HL-60 (cell line): ENCODE measurements around the gene TPPP.

Experiments
- DNase-seq, 2 experiments: peaks; one replicate each; pipeline ENCODE4 v3.0.0-alpha.2; 2010 to 2020; ENCODE audit warnings: low read depth in 1 of 2, low spot score in 1 of 2
- H3K27ac ChIP-seq: fragments of 250-450 bp; sonication (Bioruptor Pico); replicated peaks from 2 replicates; pipeline ENCODE4 v1.5.1; 2020; ENCODE audit warnings: mild to moderate bottlenecking, moderate library complexity
- H3K27me3 ChIP-seq: fragments of 250-450 bp; sonication (Bioruptor Pico); 2 replicates; pipeline ENCODE4 v1.5.1; 2021; ENCODE audit warnings: mild to moderate bottlenecking, moderate library complexity; ENCODE audit not compliant: insufficient read depth, poor library complexity, severe bottlenecking
- H3K4me3 ChIP-seq: replicated peaks from 2 replicates; pipeline ENCODE4 v1.5.1; 2011; ENCODE audit warnings: mild to moderate bottlenecking, control low read depth, low read length; ENCODE audit not compliant: insufficient read depth
- CTCF ChIP-seq: IDR thresholded peaks from one replicate; pipeline ENCODE4 v1.5.1; 2011; ENCODE audit warnings: low read length, control low read depth, inconsistent platforms; ENCODE audit not compliant: insufficient read depth
- GABPA ChIP-seq: IDR thresholded peaks from 2 replicates; pipeline ENCODE4 v1.6.1; 2012; ENCODE audit warnings: low read depth
- POLR2AphosphoS5 ChIP-seq: IDR thresholded peaks from 2 replicates; pipeline ENCODE4 v1.6.1; 2012; ENCODE audit warnings: low read depth
- REST ChIP-seq: IDR thresholded peaks from 2 replicates; pipeline ENCODE4 v1.6.1; 2012; ENCODE audit warnings: low read depth; ENCODE audit not compliant: insufficient replicate concordance
- SPI1 ChIP-seq: IDR thresholded peaks from 2 replicates; pipeline ENCODE4 v1.6.1; 2012; ENCODE audit warnings: low read depth, mild to moderate bottlenecking, borderline replicate concordance

Gene TPPP

GRCh38 chr5:622946-623522, 70.1 kb downstream of the TPPP start:
- TF ChIP-seq CTCF (no peak), REST (no peak), POLR2AphosphoS5 (no peak), SPI1 (no peak), GABPA (no peak)
- no peaks in the 10 kb centered on the region for H3K27me3 ChIP-seq
- H3K27ac ChIP-seq = no peak overlapping the region
- no peak overlapping the region for H3K4me3 ChIP-seq
- DNase-seq = no peak

- H3K27me3 ChIP-seq = no peaks in the 10 kb centered on the region
- no peak for TF ChIP-seq POLR2AphosphoS5
- TF ChIP-seq REST = no peak
- TF ChIP-seq CTCF = no peak
- no peak for TF ChIP-seq GABPA
- TF ChIP-seq SPI1 = no peak
- H3K4me3 ChIP-seq = no peak overlapping the region
- no peak for DNase-seq
- H3K27ac ChIP-seq = no peak overlapping the region
These were observed 70.8 kb downstream of the TPPP start for GRCh38 chr5:622359-622758.

- no peak for DNase-seq
- no peaks in the 10 kb centered on the region for H3K27me3 ChIP-seq
- H3K27ac ChIP-seq = no peak overlapping the region
- TF ChIP-seq SPI1 (no peak), REST (no peak), POLR2AphosphoS5 (no peak), GABPA (no peak), CTCF (no peak)
- no peak overlapping the region for H3K4me3 ChIP-seq
These were observed 71.8 kb downstream of the TPPP start for GRCh38 chr5:621341-621761.
